HG02798 (cell line): ENCODE data around the gene GTF2H4.
"Not testable (repeated sequence)": the region's sequence is repeated elsewhere in the genome, so short reads cannot be mapped to it uniquely, and the experiment has no call there.

ENCODE experiments used
- ATAC-seq: cut with Tn5 transposase; IDR thresholded peaks from one replicate; pipeline ENCODE4 v1.9.1; 2021; ENCODE audit warnings: mild to moderate bottlenecking; ENCODE audit not compliant: unreplicated experiment, poor library complexity

GTF2H4 gene

GRCh38 chr6:30893666-30894065, 14.3 kb upstream of the GTF2H4 start:
- no peak for ATAC-seq

- no peak for ATAC-seq
Observed at GRCh38 chr6:30894381-30894780, 13.6 kb upstream of the GTF2H4 start.

- ATAC-seq: no peak
Observed at GRCh38 chr6:30894935-30895334, 13.1 kb upstream of the GTF2H4 start.

- ATAC-seq: no peak
Observed at GRCh38 chr6:30895343-30895742, 12.7 kb upstream of the GTF2H4 start.

GRCh38 chr6:30896541-30896940, 11.5 kb upstream of the GTF2H4 start:
- no peak for ATAC-seq

GRCh38 chr6:30897882-30898281, 10.1 kb upstream of the GTF2H4 start:
- no peak for ATAC-seq

- no peak for ATAC-seq
Observed at GRCh38 chr6:30898750-30899360, 9.2 kb upstream of the GTF2H4 start.

- ATAC-seq: no peak
Observed at GRCh38 chr6:30900863-30901417, 7.1 kb upstream of the GTF2H4 start.

GRCh38 chr6:30901436-30901835, 6.6 kb upstream of the GTF2H4 start:
- no peak for ATAC-seq

- ATAC-seq: not testable (repeated sequence)
Observed at GRCh38 chr6:30902196-30902595, 5.8 kb upstream of the GTF2H4 start.

- no peak for ATAC-seq
Observed at GRCh38 chr6:30902709-30903108, 5.3 kb upstream of the GTF2H4 start.

GRCh38 chr6:30903236-30903635, 4.8 kb upstream of the GTF2H4 start:
- no peak for ATAC-seq

- not testable (repeated sequence) for ATAC-seq
Observed at GRCh38 chr6:30907290-30907757, 683 bp upstream of the GTF2H4 start.

- no peak for ATAC-seq
Observed at GRCh38 chr6:30908700-30909099, 693 bp downstream of the GTF2H4 start.

GRCh38 chr6:30910473-30910872, 2.5 kb downstream of the GTF2H4 start:
- not testable (repeated sequence) for ATAC-seq

- no peak for ATAC-seq
Observed at GRCh38 chr6:30912746-30913520, 4.9 kb downstream of the GTF2H4 start.

- ATAC-seq: no peak
Observed at GRCh38 chr6:30913721-30914075, 5.7 kb downstream of the GTF2H4 start.

- ATAC-seq: peak; percentile 89
Observed at GRCh38 chr6:30914076-30914853, 6.3 kb downstream of the GTF2H4 start, which contains the start of gene VARS2. Gene VARS2 (plus strand): TSS chr6:30914238. CDS start chr6:30914837, 599 bp downstream.

GRCh38 chr6:30914854-30915590, 7.0 kb downstream of the GTF2H4 start:
- no peak for ATAC-seq

GRCh38 chr6:30915591-30915946, 7.6 kb downstream of the GTF2H4 start:
- no peak for ATAC-seq
